CD14-positive monocyte (primary cell): ENCODE data around the gene SS18L1. TPM values are rescaled to one million over a fixed set of nuclear protein-coding genes. Genes with fewer than 3 reads are reported as not detected.
A peak's percentile ranks its signal among the peaks of the same experiment; 100 is the strongest.

Experiments
- DNase-seq, 3 donors: peaks; one replicate each; pipeline ENCODE4 v3.0.0-alpha.2; 2011 to 2022
- H2AFZ ChIP-seq: 2 replicates; pipeline ENCODE4 v1.6.0; 2012; ENCODE audit warnings: mild to moderate bottlenecking, low read depth, low read length, inconsistent platforms; ENCODE audit not compliant: insufficient read depth, poor library complexity, severe bottlenecking
- H3K27ac ChIP-seq, 2 donors: 1 replicate in 1 of 2; 2 replicates in 1 of 2; pipeline ENCODE4 v1.5.1; 2012 to 2013; ENCODE audit warnings: low read length in 2 of 2, control low read depth in 1 of 2, inconsistent platforms in 1 of 2, low read depth in 1 of 2, mild to moderate bottlenecking in 1 of 2
- H3K27me3 ChIP-seq, 2 donors: one replicate each; pipeline versions ENCODE4 v1.6.0 to v1.6.1; 2011 to 2013; ENCODE audit warnings: low read length in 2 of 2; ENCODE audit not compliant: control insufficient read depth in 2 of 2, insufficient read depth in 2 of 2
- H3K36me3 ChIP-seq, 2 donors: replicated peaks in 1 of 2; 1 replicate in 1 of 2; 2 replicates in 1 of 2; pipeline versions ENCODE4 v1.5.1 to v1.6.1; 2012 to 2013; ENCODE audit warnings: low read length in 2 of 2, control low read depth in 1 of 2, inconsistent platforms in 1 of 2, mild to moderate bottlenecking in 1 of 2; ENCODE audit not compliant: insufficient read depth in 2 of 2, control insufficient read depth in 1 of 2
- H3K4me1 ChIP-seq, 2 donors: 1 replicate in 1 of 2; 2 replicates in 1 of 2; pipeline versions ENCODE4 v1.5.1 to v1.6.1; 2012 to 2013; ENCODE audit warnings: low read length in 2 of 2, control low read depth in 1 of 2, inconsistent platforms in 1 of 2, mild to moderate bottlenecking in 1 of 2, moderate library complexity in 1 of 2; ENCODE audit not compliant: insufficient read depth in 2 of 2, control insufficient read depth in 1 of 2
- H3K4me2 ChIP-seq: replicated peaks from 2 replicates; pipeline ENCODE3; 2012; ENCODE audit warnings: low read length, moderate library complexity, mild to moderate bottlenecking; ENCODE audit not compliant: poor library complexity, severe bottlenecking; ENCODE audit errors: extremely low read depth
- H3K4me3 ChIP-seq, 3 experiments: fragments of 200-600 bp in 1 of 3; sonication (generic) in 1 of 3; replicated peaks in 1 of 3; 1 replicate in 2 of 3; 2 replicates in 1 of 3; pipeline ENCODE4 v1.5.1; 2011 to 2013; ENCODE audit warnings: low read length in 3 of 3, mild to moderate bottlenecking in 3 of 3, control low read depth in 2 of 3, low read depth in 2 of 3, inconsistent platforms in 1 of 3, moderate library complexity in 1 of 3
- H3K79me2 ChIP-seq: 2 replicates; pipeline ENCODE4 v1.6.0; 2012; ENCODE audit warnings: mild to moderate bottlenecking, control low read depth, inconsistent platforms, low read length, moderate library complexity; ENCODE audit not compliant: insufficient read depth
- H3K9ac ChIP-seq: 2 replicates; pipeline ENCODE4 v1.6.0; 2017; ENCODE audit warnings: low read length, mild to moderate bottlenecking; ENCODE audit not compliant: insufficient read depth, poor library complexity, severe bottlenecking
- H3K9me3 ChIP-seq, 2 donors: replicated peaks in 1 of 2; 1 replicate in 1 of 2; 2 replicates in 1 of 2; pipeline versions ENCODE4 v1.5.1 to v1.6.1; 2012 to 2013; ENCODE audit warnings: low read length in 2 of 2, control low read depth in 1 of 2; ENCODE audit not compliant: control insufficient read depth in 1 of 2, insufficient read depth in 1 of 2
- H4K20me1 ChIP-seq: 2 replicates; pipeline ENCODE4 v1.6.0; 2012; ENCODE audit warnings: mild to moderate bottlenecking, low read length, control low read depth, moderate library complexity; ENCODE audit not compliant: insufficient read depth
- H3K27ac Mint-ChIP-seq, 7 donors: one replicate each; pipeline ENCODE4 v1.8.0; 2020; ENCODE audit warnings: mild to moderate bottlenecking in 7 of 7, mixed read lengths in 7 of 7, moderate library complexity in 6 of 7, inconsistent platforms in 2 of 7
- H3K27me3 Mint-ChIP-seq, 3 donors: one replicate each; pipeline ENCODE4 v1.8.0; 2021 to 2022; ENCODE audit warnings: low read depth in 3 of 3, mild to moderate bottlenecking in 3 of 3, mixed read lengths in 3 of 3, moderate library complexity in 3 of 3, inconsistent platforms in 1 of 3
- H3K36me3 Mint-ChIP-seq, 2 donors: one replicate each; pipeline ENCODE4 v1.8.0; 2020; ENCODE audit warnings: mixed read lengths in 2 of 2, inconsistent platforms in 1 of 2, mild to moderate bottlenecking in 1 of 2
- H3K4me1 Mint-ChIP-seq: one replicate; pipeline ENCODE4 v1.8.0; 2020; ENCODE audit warnings: mild to moderate bottlenecking, mixed read lengths
- H3K4me3 Mint-ChIP-seq, 2 donors: one replicate each; pipeline ENCODE4 v1.8.0; 2020; ENCODE audit warnings: mild to moderate bottlenecking in 2 of 2, mixed read lengths in 2 of 2, moderate library complexity in 1 of 2
- H3K9me3 Mint-ChIP-seq, 7 donors: one replicate each; pipeline ENCODE4 v1.8.0; 2020 to 2022; ENCODE audit warnings: mixed read lengths in 7 of 7, mild to moderate bottlenecking in 6 of 7, moderate library complexity in 6 of 7, inconsistent platforms in 2 of 7
- CTCF ChIP-seq: fragments of 200-600 bp; IDR thresholded peaks from one replicate; pipeline ENCODE4 v1.8.0; 2022; ENCODE audit warnings: antibody characterized with exemption, mild to moderate bottlenecking
- WGBS: methylation state at CpG from one replicate; pipeline ENCODE4 v1.1.5; 2013; ENCODE audit warnings: missing lambda C conversion rate; ENCODE audit not compliant: insufficient coverage; 5-methylcytosine and 5-hydroxymethylcytosine counted together
- intact Hi-C, 2 donors: fragments of 100-400 bp; cut with micrococcal nuclease; formaldehyde crosslinking; loops; one replicate each; pipeline versions ENCODE4 v1.15.0 to v1.15.1; 2023
- polyA plus RNA-seq, 3 donors: library from polyadenylated mRNA; depleted of rRNA in 1 of 3; unstranded in 2 of 3; stranded (reverse) in 1 of 3; fragments of 300-500 nt in 2 of 3; fragments of >200 nt in 1 of 3; fragmentation: Illumina TruSeq in 2 of 3; gene quantifications; 1 replicate in 2 of 3; 2 replicates in 1 of 3; pipeline ENCODE4 v1.2.3, GENCODE V29; 2012 to 2021

Gene SS18L1
- polyA plus RNA-seq, 3 donors, result 0.75 to 16.5 (median 1.1) TPM

GRCh38 chr20:62139636-62140035 is 3.9 kb upstream of the SS18L1 start:
- no peaks in the 10 kb centered on the region for H3K27me3 Mint-ChIP-seq
- WGBS, result 98% methylated on average over 11 of the region's 13 CpGs
- DNase-seq, result no peak
- intact Hi-C loops, result loop anchor here (2.0 to 10.0 kb wide), 7 partner anchors 17 to 1845 kb away; partner anchors contain the start of genes LSM14B (in 1 of the 2), MTG2 (in 1 of the 2), OGFR (in 1 of the 2) and OSBPL2 (in 1 of the 2)
- H3K27ac ChIP-seq, result peak overlapping the region in 1 of 2 donors; percentile 29
- no peak overlapping the region for H3K9ac ChIP-seq
- peaks cover 57 to 64% of the 10 kb centered on the region in 2 donors for H3K36me3 ChIP-seq
- H3K79me2 ChIP-seq, result peaks cover 65% of the 10 kb centered on the region
- H3K9me3 Mint-ChIP-seq, result peaks cover 0 to 3% (median 0%) of the 10 kb centered on the region in 7 donors
- no peaks in the 10 kb centered on the region for H3K27me3 ChIP-seq
- no peaks in the 10 kb centered on the region for H3K9me3 ChIP-seq
- no peak for TF ChIP-seq CTCF
- no peak overlapping the region for H3K4me3 ChIP-seq
- H3K27ac Mint-ChIP-seq, result peak overlapping the region in 1 of 7 donors; percentile 36
- H4K20me1 ChIP-seq, result peaks cover 81% of the 10 kb centered on the region
- H3K4me1 ChIP-seq, result peaks cover 32 to 38% of the 10 kb centered on the region in 2 donors
- peaks cover 55 to 62% of the 10 kb centered on the region in 2 donors for H3K36me3 Mint-ChIP-seq
- H3K4me2 ChIP-seq, result no peak overlapping the region
- H3K4me3 Mint-ChIP-seq, result no peak overlapping the region
- H2AFZ ChIP-seq, result no peak overlapping the region
- H3K4me1 Mint-ChIP-seq, result peaks cover 39% of the 10 kb centered on the region

DNA sequence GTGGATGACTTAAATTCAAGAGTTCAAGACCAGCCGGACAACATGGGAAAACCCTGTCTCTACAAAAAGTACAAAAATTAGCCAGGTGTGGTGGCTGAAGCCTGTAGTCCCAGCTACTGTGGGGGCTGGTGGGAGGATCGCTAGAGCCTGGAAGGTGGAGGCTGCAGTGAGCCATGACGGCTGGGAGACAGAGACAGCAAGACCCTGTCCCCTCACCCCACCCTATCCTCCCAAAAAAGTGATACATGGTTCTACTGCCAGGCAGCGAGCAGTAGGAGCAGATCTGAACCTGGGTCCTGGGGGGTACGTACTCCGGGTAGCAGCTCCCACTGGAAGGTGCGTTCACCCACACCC is 2.5 kb upstream of the SS18L1 start:
- no peak for DNase-seq
- H3K4me1 Mint-ChIP-seq, result peaks cover 43% of the 10 kb centered on the region
- peak overlapping the region; percentile 90 to 97 (median 94) for H3K27ac Mint-ChIP-seq
- Histone ChIP-seq H3K4me3 (peak overlapping the region in 1 of 3 experiments; percentile 89), H3K4me2 (peak overlapping the region; percentile 95), H3K27ac (peak overlapping the region; percentile 75 to 89), H3K9me3 (no peaks in the 10 kb centered on the region), H3K36me3 (peaks cover 44 to 50% of the 10 kb centered on the region in 2 donors), H2AFZ (no peak overlapping the region), H3K27me3 (no peaks in the 10 kb centered on the region), H3K9ac (peak overlapping the region; percentile 88), H3K79me2 (peaks cover 73% of the 10 kb centered on the region), H4K20me1 (peaks cover 81% of the 10 kb centered on the region), H3K4me1 (peaks cover 27 to 35% of the 10 kb centered on the region in 2 donors)
- no peaks in the 10 kb centered on the region for H3K27me3 Mint-ChIP-seq
- H3K9me3 Mint-ChIP-seq, result peaks cover 0 to 3% (median 0%) of the 10 kb centered on the region in 7 donors
- peak overlapping the region; percentile 9 to 11 for H3K4me3 Mint-ChIP-seq
- intact Hi-C loops, result loop anchor here (2.0 to 10.0 kb wide), 7 partner anchors 18 to 1844 kb away; partner anchors contain the start of genes LSM14B (in 1 of the 2), MTG2 (in 1 of the 2), OGFR (in 1 of the 2) and OSBPL2 (in 1 of the 2)
- TF ChIP-seq CTCF, result no peak
- WGBS, result 100% methylated on average over 1 of the region's 7 CpGs
- H3K36me3 Mint-ChIP-seq, result peaks cover 49 to 51% of the 10 kb centered on the region in 2 donors
